Naive thymus-derived CD4-positive, alpha-beta T cell (primary cell): ENCODE data around the gene PTPRG. TPM values are rescaled to one million over a fixed set of nuclear protein-coding genes. Genes with fewer than 3 reads are reported as not detected.

ENCODE experiments used
- ATAC-seq: fragments of 150-1000 bp; cut with Tn5 transposase; 2 replicates; pipeline ENCODE4 v1.10.0; 2021; ENCODE audit warnings: mild to moderate bottlenecking, moderate library complexity
- CTCF ChIA-PET: fragments of 350-600 bp; sonication (Branson Sonifier 250); formaldehyde crosslinking; loops from one replicate; lab custom pipeline; 2021; ENCODE audit warnings: antibody characterized with exemption; lab: Charles Lee
- POLR2A ChIA-PET: fragments of 350-600 bp; sonication (Branson Sonifier 250); formaldehyde crosslinking; loops from one replicate; lab custom pipeline; 2021; ENCODE audit warnings: antibody characterized with exemption, inconsistent platforms; lab: Charles Lee
- DNase-seq, 9 donors: peaks; one replicate each; pipeline versions ENCODE4 v3.0.0 to v3.0.0-alpha.2; 2020 to 2022; ENCODE audit warnings: mixed read lengths in 1 of 9
- H3K27ac ChIP-seq: one replicate; pipeline ENCODE4 v1.7.0; 2013; ENCODE audit warnings: mild to moderate bottlenecking, low read depth, low read length, moderate library complexity
- H3K27me3 ChIP-seq, 2 donors: one replicate each; pipeline ENCODE4 v1.7.0; 2013; ENCODE audit warnings: low read length in 2 of 2, mild to moderate bottlenecking in 2 of 2, moderate library complexity in 2 of 2; ENCODE audit not compliant: control insufficient read depth in 2 of 2, insufficient read depth in 2 of 2
- H3K36me3 ChIP-seq, 3 experiments: 1 replicate in 2 of 3; 2 replicates in 1 of 3; pipeline ENCODE4 v1.7.0; 2013; ENCODE audit warnings: low read length in 3 of 3, mild to moderate bottlenecking in 3 of 3, moderate library complexity in 1 of 3; ENCODE audit not compliant: insufficient read depth in 3 of 3, control insufficient read depth in 2 of 3
- H3K4me1 ChIP-seq, 2 donors: one replicate each; pipeline ENCODE4 v1.7.0; 2013; ENCODE audit warnings: low read length in 2 of 2, mild to moderate bottlenecking in 2 of 2, moderate library complexity in 1 of 2; ENCODE audit not compliant: control insufficient read depth in 2 of 2, insufficient read depth in 2 of 2
- H3K4me3 ChIP-seq: 2 replicates; pipeline ENCODE4 v1.7.0; 2013; ENCODE audit warnings: mild to moderate bottlenecking, low read length
- H3K9me3 ChIP-seq, 3 experiments: 1 replicate in 2 of 3; 2 replicates in 1 of 3; pipeline ENCODE4 v1.7.0; 2013; ENCODE audit warnings: low read length in 3 of 3; ENCODE audit not compliant: control insufficient read depth in 2 of 3
- H3K27ac Mint-ChIP-seq, 9 donors: one replicate each; pipeline ENCODE4 v1.8.0; 2020 to 2022; ENCODE audit warnings: mixed read lengths in 9 of 9, mild to moderate bottlenecking in 8 of 9, moderate library complexity in 5 of 9, inconsistent platforms in 2 of 9
- H3K27me3 Mint-ChIP-seq, 5 donors: one replicate each; pipeline ENCODE4 v1.8.0; 2021 to 2022; ENCODE audit warnings: mixed read lengths in 5 of 5, mild to moderate bottlenecking in 1 of 5
- H3K36me3 Mint-ChIP-seq, 5 donors: one replicate each; pipeline ENCODE4 v1.8.0; 2020 to 2022; ENCODE audit warnings: mixed read lengths in 5 of 5, mild to moderate bottlenecking in 3 of 5, inconsistent platforms in 1 of 5
- H3K4me1 Mint-ChIP-seq, 7 donors: one replicate each; pipeline ENCODE4 v1.8.0; 2020 to 2022; ENCODE audit warnings: mixed read lengths in 7 of 7, mild to moderate bottlenecking in 3 of 7, inconsistent platforms in 1 of 7
- H3K4me3 Mint-ChIP-seq, 10 donors: one replicate each; pipeline ENCODE4 v1.8.0; 2020 to 2022; ENCODE audit warnings: mild to moderate bottlenecking in 10 of 10, mixed read lengths in 10 of 10, moderate library complexity in 6 of 10, inconsistent platforms in 2 of 10
- H3K9me3 Mint-ChIP-seq, 11 donors: one replicate each; pipeline ENCODE4 v1.8.0; 2020 to 2022; ENCODE audit warnings: mixed read lengths in 11 of 11, mild to moderate bottlenecking in 4 of 11, inconsistent platforms in 1 of 11, moderate library complexity in 1 of 11
- intact Hi-C, 2 donors: fragments of 100-400 bp; cut with micrococcal nuclease; formaldehyde crosslinking; loops; one replicate each; pipeline ENCODE4 v1.15.1; 2023
- polyA plus RNA-seq, 2 donors: library from polyadenylated mRNA; unstranded; fragments of 300-500 nt; fragmentation: Illumina TruSeq; gene quantifications; one replicate each; pipeline ENCODE4 v1.2.3, GENCODE V29; 2021
- total RNA-seq, 6 experiments: library from RNA in 5 of 6; stranded (reverse) in 5 of 6; gene quantifications; 1 replicate in 5 of 6; 2 replicates in 1 of 6; pipeline ENCODE4 v1.2.3 and lab custom pipeline; 2021 to 2026

Gene PTPRG
- total and polyA plus RNA-seq, 7 experiments from 2014 or later, result 0.17 to 1.7 TPM; not detected in 5

DNA sequence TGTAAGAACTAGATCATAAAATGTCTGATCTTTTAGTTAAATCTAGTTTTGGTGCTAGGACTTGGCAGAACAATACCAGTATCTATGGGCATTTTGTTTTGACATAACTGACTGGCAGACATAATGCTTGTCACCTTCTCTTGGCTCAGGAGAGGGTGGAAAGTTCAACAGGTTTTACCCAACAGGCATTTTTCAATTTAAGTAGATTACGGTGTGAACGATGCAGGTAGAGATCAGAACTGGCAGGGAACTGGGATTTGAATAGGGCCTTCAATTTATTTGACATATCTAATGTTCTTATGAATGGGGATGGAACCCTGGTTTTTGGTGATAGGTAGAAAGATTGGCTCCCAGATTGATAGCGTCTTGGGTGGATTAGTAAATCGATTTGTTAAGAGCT, 460.9 kb downstream of the PTPRG start:
- ChIA-PET CTCF (interaction anchor here (0.6 kb wide), 1 partner anchor 84 kb away, joined by 3 read pairs; no protein-coding TSS in a partner anchor), POLR2A (interaction anchor here (0.7 kb wide), 1 partner anchor 674 kb away, joined by 3 read pairs; no protein-coding TSS in a partner anchor)
- H3K27me3 Mint-ChIP-seq, result peaks cover 0 to 6% (median 0%) of the 10 kb centered on the region in 5 donors
- H3K9me3 Mint-ChIP-seq, result peaks cover 0 to 6% (median 0%) of the 10 kb centered on the region in 11 donors
- no peaks in the 10 kb centered on the region for H3K36me3 ChIP-seq
- H3K4me1 ChIP-seq, result no peaks in the 10 kb centered on the region
- ATAC-seq, result no peak
- H3K4me3 ChIP-seq, result no peak overlapping the region
- H3K36me3 Mint-ChIP-seq, result no peaks in the 10 kb centered on the region
- H3K9me3 ChIP-seq, result no peaks in the 10 kb centered on the region
- DNase-seq, result no peak
- H3K4me1 Mint-ChIP-seq, result no peaks in the 10 kb centered on the region
- intact Hi-C loops, result no loop called here
- no peak overlapping the region for H3K27ac Mint-ChIP-seq
- H3K27ac ChIP-seq, result no peak overlapping the region
- no peak overlapping the region for H3K4me3 Mint-ChIP-seq
- no peaks in the 10 kb centered on the region for H3K27me3 ChIP-seq

DNA sequence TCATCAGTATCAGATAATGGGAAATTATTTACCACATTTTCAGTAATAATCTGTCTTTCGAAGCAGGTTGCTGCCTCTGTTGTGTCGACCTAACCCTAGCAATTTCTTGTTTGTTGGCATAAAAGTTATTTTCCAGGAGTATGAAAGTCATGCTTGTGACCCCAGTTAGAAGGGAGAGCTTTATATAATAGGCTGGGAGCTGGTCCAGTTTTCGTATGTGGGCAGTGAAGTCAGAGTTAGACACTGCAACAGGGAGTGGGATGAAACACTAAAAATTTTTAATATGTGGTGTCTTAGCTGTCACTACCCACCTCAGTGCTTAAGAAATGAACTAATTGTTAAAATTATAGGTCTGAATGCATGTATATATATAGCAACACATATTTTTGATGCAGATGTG, 463.5 kb downstream of the PTPRG start:
- no peak overlapping the region for H3K27ac Mint-ChIP-seq
- H3K27me3 Mint-ChIP-seq, result peaks cover 0 to 6% (median 2%) of the 10 kb centered on the region in 5 donors
- Histone ChIP-seq H3K4me1 (no peaks in the 10 kb centered on the region), H3K27ac (no peak overlapping the region), H3K36me3 (no peaks in the 10 kb centered on the region), H3K4me3 (no peak overlapping the region), H3K27me3 (no peaks in the 10 kb centered on the region), H3K9me3 (no peaks in the 10 kb centered on the region)
- ChIA-PET POLR2A (no interaction called here), CTCF (no interaction called here)
- ATAC-seq (no peak), DNase-seq (no peak)
- no peaks in the 10 kb centered on the region for H3K4me1 Mint-ChIP-seq
- H3K36me3 Mint-ChIP-seq, result no peaks in the 10 kb centered on the region
- intact Hi-C loops, result no loop called here
- no peak overlapping the region for H3K4me3 Mint-ChIP-seq
- peaks cover 0 to 2% (median 0%) of the 10 kb centered on the region in 11 donors for H3K9me3 Mint-ChIP-seq

DNA sequence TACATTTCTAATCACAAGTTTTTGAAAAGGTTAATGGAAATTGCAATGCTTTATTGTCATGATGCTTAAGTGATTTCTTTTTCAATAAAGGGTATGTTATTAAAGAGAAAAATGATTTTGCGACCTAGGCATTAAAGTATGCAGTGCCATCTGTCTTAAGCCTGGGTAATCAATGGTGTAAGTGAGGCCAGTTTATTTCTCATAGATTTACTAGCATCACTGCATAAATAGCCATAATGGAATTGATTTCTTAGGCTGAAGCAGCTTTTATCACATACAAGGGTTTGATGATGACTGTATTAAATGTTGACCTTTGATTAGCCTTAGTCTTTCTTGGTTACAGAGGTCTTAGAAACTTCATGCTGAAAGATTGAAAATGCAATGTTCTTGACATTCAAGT, 464.5 kb downstream of the PTPRG start:
- Histone ChIP-seq H3K27ac (no peak overlapping the region), H3K9me3 (no peaks in the 10 kb centered on the region), H3K4me1 (no peaks in the 10 kb centered on the region), H3K4me3 (no peak overlapping the region), H3K27me3 (no peaks in the 10 kb centered on the region), H3K36me3 (no peaks in the 10 kb centered on the region)
- Mint-ChIP-seq H3K36me3 (no peaks in the 10 kb centered on the region), H3K4me3 (no peak overlapping the region), H3K27ac (no peak overlapping the region), H3K27me3 (peaks cover 0 to 6% (median 3%) of the 10 kb centered on the region in 5 donors), H3K4me1 (no peaks in the 10 kb centered on the region), H3K9me3 (no peaks in the 10 kb centered on the region)
- intact Hi-C loops, result no loop called here
- ChIA-PET CTCF (interaction anchor here (0.7 kb wide), 1 partner anchor 10 kb away, joined by 3 read pairs; no protein-coding TSS in a partner anchor), POLR2A (no interaction called here)
- DNase-seq (no peak), ATAC-seq (no peak)

DNA sequence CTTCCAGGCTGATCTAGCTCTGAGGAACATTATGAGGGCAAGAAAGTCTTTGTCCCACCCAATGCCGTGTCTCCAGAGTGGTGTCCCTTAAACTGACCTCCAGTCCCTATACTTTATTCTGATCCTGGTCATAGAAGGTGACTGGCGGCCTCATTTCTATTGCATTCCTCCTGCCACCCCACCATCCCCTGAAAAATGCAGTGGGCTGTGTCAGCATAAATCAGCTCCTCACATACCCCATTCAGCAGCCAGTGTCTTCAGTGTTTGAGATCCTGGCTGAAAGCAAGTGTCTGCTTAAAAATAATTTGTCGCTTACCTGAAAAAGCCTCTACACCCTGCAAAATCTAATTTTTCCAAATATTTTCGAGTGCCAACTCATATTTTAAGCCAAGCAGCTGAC, 465.9 kb downstream of the PTPRG start:
- no peaks in the 10 kb centered on the region for H3K9me3 ChIP-seq
- no peak overlapping the region for H3K27ac ChIP-seq
- no peaks in the 10 kb centered on the region for H3K4me1 ChIP-seq
- Mint-ChIP-seq H3K27ac (no peak overlapping the region), H3K27me3 (peaks cover 0 to 6% (median 5%) of the 10 kb centered on the region in 5 donors), H3K9me3 (peaks cover 0 to 1% (median 0%) of the 10 kb centered on the region in 11 donors), H3K4me1 (no peaks in the 10 kb centered on the region), H3K4me3 (no peak overlapping the region), H3K36me3 (no peaks in the 10 kb centered on the region)
- H3K27me3 ChIP-seq, result no peaks in the 10 kb centered on the region
- CTCF ChIA-PET, result no interaction called here
- DNase-seq (no peak), ATAC-seq (no peak)
- H3K4me3 ChIP-seq, result no peak overlapping the region
- intact Hi-C loops, result no loop called here
- POLR2A ChIA-PET, result no interaction called here
- H3K36me3 ChIP-seq, result no peaks in the 10 kb centered on the region

DNA sequence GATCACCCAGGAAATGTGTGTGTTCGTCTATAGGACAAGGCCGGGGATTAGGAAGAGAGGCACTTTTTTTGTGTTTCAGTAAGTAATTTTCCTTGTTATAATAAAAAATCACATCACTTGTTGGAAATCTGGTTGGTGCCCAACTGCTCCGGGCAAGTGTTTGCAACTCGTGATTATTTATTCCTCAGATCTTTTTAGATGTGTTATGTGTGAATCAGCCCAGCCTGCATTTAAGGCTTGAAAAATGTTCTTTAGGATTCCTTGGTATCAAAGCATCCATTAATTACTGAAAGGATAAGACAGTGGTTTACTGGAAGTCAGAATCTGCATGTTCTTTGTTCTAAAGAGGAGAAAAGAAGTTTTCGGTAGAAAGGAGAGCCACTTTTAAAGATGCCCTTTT, 466.4 kb downstream of the PTPRG start:
- ChIA-PET CTCF (no interaction called here), POLR2A (no interaction called here)
- Mint-ChIP-seq H3K36me3 (no peaks in the 10 kb centered on the region), H3K4me3 (no peak overlapping the region), H3K27me3 (peaks cover 0 to 9% (median 5%) of the 10 kb centered on the region in 5 donors), H3K4me1 (no peaks in the 10 kb centered on the region), H3K27ac (no peak overlapping the region), H3K9me3 (peaks cover 0 to 1% (median 0%) of the 10 kb centered on the region in 11 donors)
- H3K4me1 ChIP-seq, result no peaks in the 10 kb centered on the region
- no peak for ATAC-seq
- no peak overlapping the region for H3K4me3 ChIP-seq
- no peaks in the 10 kb centered on the region for H3K36me3 ChIP-seq
- no peak for DNase-seq
- H3K27me3 ChIP-seq, result no peaks in the 10 kb centered on the region
- no peaks in the 10 kb centered on the region for H3K9me3 ChIP-seq
- no peak overlapping the region for H3K27ac ChIP-seq
- intact Hi-C loops, result no loop called here

DNA sequence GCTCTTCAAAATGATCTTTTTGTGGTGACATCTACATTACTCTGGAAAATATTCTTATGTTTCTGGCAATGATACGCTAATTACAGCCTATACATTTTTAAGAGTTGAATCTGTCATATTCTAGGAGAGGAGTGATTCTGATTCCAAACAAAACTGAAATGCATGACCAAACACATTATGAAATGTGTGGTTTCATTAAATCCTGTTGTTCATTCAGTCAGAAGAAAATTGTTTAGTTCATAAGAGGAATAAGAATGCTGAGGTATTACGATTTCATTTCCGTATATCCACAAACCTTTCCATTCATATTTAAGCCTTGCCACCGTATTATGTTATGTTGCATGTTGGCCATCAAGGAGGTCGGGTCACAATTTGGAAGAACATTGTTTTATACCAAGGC, 466.9 kb downstream of the PTPRG start:
- H3K27ac ChIP-seq, result no peak overlapping the region
- H3K4me3 ChIP-seq, result no peak overlapping the region
- H3K36me3 Mint-ChIP-seq, result no peaks in the 10 kb centered on the region
- no peak overlapping the region for H3K4me3 Mint-ChIP-seq
- no peaks in the 10 kb centered on the region for H3K27me3 ChIP-seq
- no peaks in the 10 kb centered on the region for H3K9me3 ChIP-seq
- H3K27ac Mint-ChIP-seq, result no peak overlapping the region
- CTCF ChIA-PET, result no interaction called here
- intact Hi-C loops, result no loop called here
- no peaks in the 10 kb centered on the region for H3K4me1 Mint-ChIP-seq
- no peaks in the 10 kb centered on the region for H3K4me1 ChIP-seq
- POLR2A ChIA-PET, result no interaction called here
- no peak for ATAC-seq
- no peak for DNase-seq
- H3K9me3 Mint-ChIP-seq, result peaks cover 0 to 1% (median 0%) of the 10 kb centered on the region in 11 donors
- peaks cover 0 to 9% (median 5%) of the 10 kb centered on the region in 5 donors for H3K27me3 Mint-ChIP-seq
- H3K36me3 ChIP-seq, result no peaks in the 10 kb centered on the region

DNA sequence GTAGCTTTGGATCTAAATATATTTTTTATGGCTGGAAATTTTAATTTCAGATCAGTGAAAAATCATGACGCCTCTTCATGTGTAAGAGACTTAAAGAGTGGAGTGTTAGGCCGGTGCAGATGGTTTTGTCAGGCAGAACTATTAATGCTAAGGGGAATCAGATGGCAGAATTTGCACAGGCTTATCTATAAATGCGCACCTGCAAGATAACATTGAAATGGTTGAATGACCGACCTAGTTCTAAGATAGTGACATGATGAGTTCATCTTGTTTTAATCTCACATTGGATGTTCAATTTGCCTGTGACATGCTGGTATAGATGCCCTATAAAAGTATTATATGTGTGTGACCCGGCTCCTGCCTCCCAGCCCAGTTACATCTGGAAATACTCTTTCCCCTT, 471.4 kb downstream of the PTPRG start:
- POLR2A ChIA-PET, result no interaction called here
- Histone ChIP-seq H3K27ac (no peak overlapping the region), H3K4me1 (no peaks in the 10 kb centered on the region), H3K4me3 (no peak overlapping the region), H3K9me3 (no peaks in the 10 kb centered on the region), H3K27me3 (no peaks in the 10 kb centered on the region), H3K36me3 (no peaks in the 10 kb centered on the region)
- no peak for ATAC-seq
- no peak overlapping the region for H3K4me3 Mint-ChIP-seq
- DNase-seq, result no peak
- CTCF ChIA-PET, result no interaction called here
- H3K9me3 Mint-ChIP-seq, result peaks cover 0 to 1% (median 0%) of the 10 kb centered on the region in 11 donors
- intact Hi-C loops, result no loop called here
- peaks cover 0 to 9% (median 0%) of the 10 kb centered on the region in 5 donors for H3K27me3 Mint-ChIP-seq
- no peaks in the 10 kb centered on the region for H3K36me3 Mint-ChIP-seq
- no peak overlapping the region for H3K27ac Mint-ChIP-seq
- H3K4me1 Mint-ChIP-seq, result no peaks in the 10 kb centered on the region
